ENCODE results near the gene ABTB1.
A peak's percentile ranks its signal among the peaks of the same experiment; 100 is the strongest.

ABTB1 gene

GRCh38 chr3:127630811-127631714 lies 41.7 kb upstream of the ABTB1 start:
- no peaks in the 10 kb centered on the region for H4K20me1 ChIP-seq (ENCODE audit: insufficient read depth, low read length)
- no peak overlapping the region for H2AFZ ChIP-seq (ENCODE audit: low read length)
- no peaks in the 10 kb centered on the region; the same call in 1 of the 2 replicates for H3K27me3 ChIP-seq (ENCODE audit: insufficient read depth, low read length)
- peaks cover 23% of the 10 kb centered on the region for H3K4me1 ChIP-seq (ENCODE audit: insufficient read depth, low read length, severe bottlenecking)
- TF ChIP-seq, protein P1, sequence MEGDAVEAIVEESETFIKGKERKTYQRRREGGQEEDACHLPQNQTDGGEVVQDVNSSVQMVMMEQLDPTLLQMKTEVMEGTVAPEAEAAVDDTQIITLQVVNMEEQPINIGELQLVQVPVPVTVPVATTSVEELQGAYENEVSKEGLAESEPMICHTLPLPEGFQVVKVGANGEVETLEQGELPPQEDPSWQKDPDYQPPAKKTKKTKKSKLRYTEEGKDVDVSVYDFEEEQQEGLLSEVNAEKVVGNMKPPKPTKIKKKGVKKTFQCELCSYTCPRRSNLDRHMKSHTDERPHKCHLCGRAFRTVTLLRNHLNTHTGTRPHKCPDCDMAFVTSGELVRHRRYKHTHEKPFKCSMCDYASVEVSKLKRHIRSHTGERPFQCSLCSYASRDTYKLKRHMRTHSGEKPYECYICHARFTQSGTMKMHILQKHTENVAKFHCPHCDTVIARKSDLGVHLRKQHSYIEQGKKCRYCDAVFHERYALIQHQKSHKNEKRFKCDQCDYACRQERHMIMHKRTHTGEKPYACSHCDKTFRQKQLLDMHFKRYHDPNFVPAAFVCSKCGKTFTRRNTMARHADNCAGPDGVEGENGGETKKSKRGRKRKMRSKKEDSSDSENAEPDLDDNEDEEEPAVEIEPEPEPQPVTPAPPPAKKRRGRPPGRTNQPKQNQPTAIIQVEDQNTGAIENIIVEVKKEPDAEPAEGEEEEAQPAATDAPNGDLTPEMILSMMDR (IDR thresholded peaks at IDR 0.05; ENCODE audit: low read length), result no peak
- no peak for TF ChIP-seq EZH2 (IDR thresholded peaks at IDR 0.05; ENCODE audit: borderline replicate concordance, low read length)
- H3K79me2 ChIP-seq (ENCODE audit: insufficient read depth, low read length), result peaks cover 5% of the 10 kb centered on the region; the same call in 1 of the 2 replicates
- no peaks in the 10 kb centered on the region for H3F3A ChIP-seq (ENCODE audit: insufficient read depth, low read length)
- H3K4me2 ChIP-seq (ENCODE audit: low read length), result peak overlapping the region; percentile 62; the same call in 1 of the 2 replicates
- no peaks in the 10 kb centered on the region for H3K9me2 ChIP-seq (ENCODE audit: low read depth, low read length)
- peak overlapping the region; percentile 58 for H3K4me3 ChIP-seq (ENCODE audit: low read depth, low read length, poor library complexity, severe bottlenecking)
- peak overlapping the region; percentile 33 for H3K27ac ChIP-seq (ENCODE audit: low read depth, low read length, poor library complexity, severe bottlenecking)
- peak overlapping the region; percentile 68; the same call in 1 of the 2 replicates for H3K9ac ChIP-seq (ENCODE audit: low read length)
- H3K36me3 ChIP-seq (ENCODE audit: insufficient read depth, low read length), result no peaks in the 10 kb centered on the region
- no peaks in the 10 kb centered on the region for H3K9me3 ChIP-seq (ENCODE audit: low read length)

GRCh38 chr3:127632035-127632820 lies 40.5 kb upstream of the ABTB1 start:
- Histone ChIP-seq H3K4me1 (ENCODE audit: insufficient read depth, low read length, severe bottlenecking) (peaks cover 20% of the 10 kb centered on the region), H3K9me3 (ENCODE audit: low read length) (no peaks in the 10 kb centered on the region), H3K79me2 (ENCODE audit: insufficient read depth, low read length) (peaks cover 5% of the 10 kb centered on the region; the same call in 1 of the 2 replicates), H3K4me3 (ENCODE audit: low read depth, low read length, poor library complexity, severe bottlenecking) (no peak overlapping the region), H3K27me3 (ENCODE audit: insufficient read depth, low read length) (no peaks in the 10 kb centered on the region), H2AFZ (ENCODE audit: low read length) (no peak overlapping the region), H3K36me3 (ENCODE audit: insufficient read depth, low read length) (no peaks in the 10 kb centered on the region), H3K9me2 (ENCODE audit: low read depth, low read length) (no peaks in the 10 kb centered on the region), H3K9ac (ENCODE audit: low read length) (no peak overlapping the region), H3F3A (ENCODE audit: insufficient read depth, low read length) (no peaks in the 10 kb centered on the region), H3K27ac (ENCODE audit: low read depth, low read length, poor library complexity, severe bottlenecking) (no peak overlapping the region), H3K4me2 (ENCODE audit: low read length) (no peak overlapping the region), H4K20me1 (ENCODE audit: insufficient read depth, low read length) (no peaks in the 10 kb centered on the region)
- no peak for TF ChIP-seq EZH2 (IDR thresholded peaks at IDR 0.05; ENCODE audit: borderline replicate concordance, low read length)
- TF ChIP-seq, protein P1 (IDR thresholded peaks at IDR 0.05; ENCODE audit: low read length), result no peak

DNA sequence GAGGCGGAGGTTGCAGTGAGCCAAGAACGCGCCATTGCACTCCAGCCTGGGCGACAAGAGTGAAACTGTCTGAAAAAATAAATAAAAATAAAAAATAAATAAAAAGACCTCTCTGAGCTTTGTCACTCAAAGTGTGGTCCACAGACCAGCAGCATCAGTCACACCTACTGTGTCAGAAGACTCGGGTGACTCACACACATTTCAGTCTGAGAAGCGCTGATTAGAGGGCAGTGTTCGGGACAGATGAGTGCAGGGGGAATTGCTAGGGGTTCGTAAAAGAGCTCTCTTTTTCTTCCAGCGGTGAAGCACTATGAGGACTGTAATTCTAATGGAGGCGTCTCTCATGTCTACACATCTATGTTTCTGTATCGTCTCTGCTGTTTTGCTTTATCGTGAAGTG lies 38.1 kb upstream of the ABTB1 start:
- no peak overlapping the region for H3K4me2 ChIP-seq (ENCODE audit: low read length)
- no peaks in the 10 kb centered on the region for H3K36me3 ChIP-seq (ENCODE audit: insufficient read depth, low read length)
- H3K4me3 ChIP-seq (ENCODE audit: low read depth, low read length, poor library complexity, severe bottlenecking), result no peak overlapping the region
- H3F3A ChIP-seq (ENCODE audit: insufficient read depth, low read length), result no peaks in the 10 kb centered on the region
- no peaks in the 10 kb centered on the region for H4K20me1 ChIP-seq (ENCODE audit: insufficient read depth, low read length)
- H3K9me2 ChIP-seq (ENCODE audit: low read depth, low read length), result no peaks in the 10 kb centered on the region
- H2AFZ ChIP-seq (ENCODE audit: low read length), result no peak overlapping the region
- peaks cover 5% of the 10 kb centered on the region; the same call in 1 of the 2 replicates for H3K79me2 ChIP-seq (ENCODE audit: insufficient read depth, low read length)
- H3K4me1 ChIP-seq (ENCODE audit: insufficient read depth, low read length, severe bottlenecking), result peaks cover 24% of the 10 kb centered on the region
- no peaks in the 10 kb centered on the region for H3K9me3 ChIP-seq (ENCODE audit: low read length)
- H3K27me3 ChIP-seq (ENCODE audit: insufficient read depth, low read length), result no peaks in the 10 kb centered on the region
- TF ChIP-seq EZH2 (IDR thresholded peaks at IDR 0.05; ENCODE audit: borderline replicate concordance, low read length), result no peak
- TF ChIP-seq, protein P1 (IDR thresholded peaks at IDR 0.05; ENCODE audit: low read length), result no peak
- no peak overlapping the region for H3K9ac ChIP-seq (ENCODE audit: low read length)
- H3K27ac ChIP-seq (ENCODE audit: low read depth, low read length, poor library complexity, severe bottlenecking), result no peak overlapping the region
